SU-DHL-6 (cell line): ENCODE measurements around the gene NUDT16L1.

ENCODE experiments used
- H2AFZ ChIP-seq: fragments of 200-600 bp; sonication (generic); 2 replicates; pipeline ENCODE4 v1.6.1; 2014; ENCODE audit warnings: low read depth, mild to moderate bottlenecking, moderate library complexity, mixed read lengths, antibody characterized with exemption, low read length; ENCODE audit not compliant: severe bottlenecking
- H3F3A ChIP-seq: fragments of 200-600 bp; shearing (Covaris generic); 2 replicates; pipeline ENCODE4 v1.6.0; 2016; ENCODE audit warnings: antibody characterized with exemption, mild to moderate bottlenecking; ENCODE audit not compliant: insufficient read depth
- H3K27ac ChIP-seq: fragments of 200-600 bp; sonication (generic); 2 replicates; pipeline ENCODE4 v1.5.1; 2016; ENCODE audit warnings: low read depth, mild to moderate bottlenecking, low read length, moderate library complexity, mixed read lengths
- H3K27me3 ChIP-seq: fragments of 200-600 bp; sonication (generic), shearing (Covaris generic); 2 replicates; pipeline ENCODE4 v1.6.0; 2014; ENCODE audit warnings: mild to moderate bottlenecking, low read length
- H3K36me3 ChIP-seq: fragments of 200-600 bp; sonication (generic); 2 replicates; pipeline ENCODE4 v1.6.1; 2014; ENCODE audit warnings: mild to moderate bottlenecking, low read length, mixed read lengths
- H3K4me2 ChIP-seq: fragments of 300-600, 200-600 bp; shearing (Covaris generic), sonication (generic); 2 replicates; pipeline ENCODE4 v1.6.0; 2014; ENCODE audit warnings: low read length, low read depth, mild to moderate bottlenecking; ENCODE audit not compliant: poor library complexity, severe bottlenecking
- H3K4me3 ChIP-seq: fragments of 200-600 bp; sonication (generic); 2 replicates; pipeline ENCODE4 v1.5.1; 2014; ENCODE audit warnings: antibody characterized with exemption, low read length, mild to moderate bottlenecking, mixed read lengths; ENCODE audit not compliant: insufficient read depth, poor library complexity, severe bottlenecking
- H3K79me2 ChIP-seq: fragments of 200-600 bp; sonication (generic); 2 replicates; pipeline ENCODE4 v1.6.1; 2014; ENCODE audit warnings: mild to moderate bottlenecking, low read length, moderate library complexity; ENCODE audit not compliant: insufficient read depth
- H3K9ac ChIP-seq: fragments of 200-600 bp; sonication (generic); 2 replicates; pipeline ENCODE4 v1.7.0; 2014; ENCODE audit warnings: mild to moderate bottlenecking, low read length
- H3K9me2 ChIP-seq: fragments of 200-600 bp; sonication (generic); replicated peaks from 2 replicates; pipeline ENCODE4 v1.6.1; 2014; ENCODE audit warnings: low read length; ENCODE audit not compliant: insufficient read depth
- H3K9me3 ChIP-seq: fragments of 200-600 bp; sonication (generic); 2 replicates; pipeline ENCODE4 v1.6.1; 2014; ENCODE audit warnings: low read length, mixed read lengths; ENCODE audit not compliant: insufficient read depth
- H4K20me1 ChIP-seq: fragments of 200-600 bp; sonication (generic); 2 replicates; pipeline ENCODE4 v1.6.1; 2014; ENCODE audit warnings: low read depth, mild to moderate bottlenecking, antibody characterized with exemption, low read length, moderate library complexity, mixed read lengths
- EZH2phosphoT487 ChIP-seq: fragments of 200-600 bp; sonication (generic), shearing (Covaris generic); conservative IDR thresholded peaks from 2 replicates; pipeline ENCODE4 v1.6.1; 2018; ENCODE audit warnings: mild to moderate bottlenecking, antibody characterized with exemption, low read length, moderate library complexity, mixed read lengths
- TF ChIP-seq, protein P1 (sequence below): fragments of 200-600 bp; sonication (generic); IDR thresholded peaks from one replicate; pipeline ENCODE4 v1.5.1; 2017; ENCODE audit warnings: antibody characterized with exemption, mild to moderate bottlenecking, low read length, moderate library complexity; ENCODE audit not compliant: insufficient read depth, poor library complexity, severe bottlenecking

The NUDT16L1 gene

DNA sequence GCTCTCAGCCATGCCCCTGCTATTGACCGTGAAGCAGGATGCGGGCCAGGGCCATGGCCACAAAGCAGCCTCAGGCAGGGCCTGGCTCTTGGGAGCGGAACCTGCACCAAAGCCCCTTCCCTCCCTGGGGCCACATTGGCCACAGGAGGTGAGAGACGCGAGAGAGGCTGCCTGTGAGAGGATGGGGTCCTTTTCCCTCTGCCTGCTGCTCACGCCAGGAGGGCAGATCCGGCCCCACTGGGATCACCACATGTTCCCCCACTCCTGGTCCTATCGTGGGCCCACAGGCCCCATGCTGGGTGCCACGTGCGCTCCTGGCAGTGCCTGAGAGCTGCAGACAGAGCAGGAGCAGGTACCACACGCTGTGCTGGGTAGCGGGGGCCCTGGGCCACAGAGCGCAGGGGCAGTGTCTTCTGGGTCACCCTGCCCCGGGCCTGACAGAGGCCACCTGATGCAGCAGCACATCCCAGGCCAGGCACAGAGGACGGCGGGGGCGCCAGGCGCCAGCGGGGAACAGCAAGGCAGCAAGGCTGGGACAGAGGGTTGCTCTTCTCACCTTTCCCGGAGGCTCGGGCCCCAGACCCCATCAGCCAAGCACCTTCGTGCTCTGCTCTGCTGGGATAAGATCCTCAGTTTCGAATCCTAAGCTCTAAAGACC is 9.2 kb upstream of the NUDT16L1 start:
- no peak overlapping the region for H3K4me3 ChIP-seq
- H3K9ac ChIP-seq, result no peak overlapping the region
- no peaks in the 10 kb centered on the region for H3K36me3 ChIP-seq
- H3K27ac ChIP-seq, result no peak overlapping the region
- H3K9me3 ChIP-seq, result no peaks in the 10 kb centered on the region
- no peaks in the 10 kb centered on the region for H4K20me1 ChIP-seq
- H3K79me2 ChIP-seq, result no peaks in the 10 kb centered on the region
- no peak for TF ChIP-seq EZH2phosphoT487
- TF ChIP-seq, protein P1, sequence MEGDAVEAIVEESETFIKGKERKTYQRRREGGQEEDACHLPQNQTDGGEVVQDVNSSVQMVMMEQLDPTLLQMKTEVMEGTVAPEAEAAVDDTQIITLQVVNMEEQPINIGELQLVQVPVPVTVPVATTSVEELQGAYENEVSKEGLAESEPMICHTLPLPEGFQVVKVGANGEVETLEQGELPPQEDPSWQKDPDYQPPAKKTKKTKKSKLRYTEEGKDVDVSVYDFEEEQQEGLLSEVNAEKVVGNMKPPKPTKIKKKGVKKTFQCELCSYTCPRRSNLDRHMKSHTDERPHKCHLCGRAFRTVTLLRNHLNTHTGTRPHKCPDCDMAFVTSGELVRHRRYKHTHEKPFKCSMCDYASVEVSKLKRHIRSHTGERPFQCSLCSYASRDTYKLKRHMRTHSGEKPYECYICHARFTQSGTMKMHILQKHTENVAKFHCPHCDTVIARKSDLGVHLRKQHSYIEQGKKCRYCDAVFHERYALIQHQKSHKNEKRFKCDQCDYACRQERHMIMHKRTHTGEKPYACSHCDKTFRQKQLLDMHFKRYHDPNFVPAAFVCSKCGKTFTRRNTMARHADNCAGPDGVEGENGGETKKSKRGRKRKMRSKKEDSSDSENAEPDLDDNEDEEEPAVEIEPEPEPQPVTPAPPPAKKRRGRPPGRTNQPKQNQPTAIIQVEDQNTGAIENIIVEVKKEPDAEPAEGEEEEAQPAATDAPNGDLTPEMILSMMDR, result no peak
- H3K4me2 ChIP-seq, result no peak overlapping the region
- no peaks in the 10 kb centered on the region for H3F3A ChIP-seq
- H2AFZ ChIP-seq, result no peak overlapping the region
- H3K9me2 ChIP-seq, result no peaks in the 10 kb centered on the region
- no peaks in the 10 kb centered on the region for H3K27me3 ChIP-seq

DNA sequence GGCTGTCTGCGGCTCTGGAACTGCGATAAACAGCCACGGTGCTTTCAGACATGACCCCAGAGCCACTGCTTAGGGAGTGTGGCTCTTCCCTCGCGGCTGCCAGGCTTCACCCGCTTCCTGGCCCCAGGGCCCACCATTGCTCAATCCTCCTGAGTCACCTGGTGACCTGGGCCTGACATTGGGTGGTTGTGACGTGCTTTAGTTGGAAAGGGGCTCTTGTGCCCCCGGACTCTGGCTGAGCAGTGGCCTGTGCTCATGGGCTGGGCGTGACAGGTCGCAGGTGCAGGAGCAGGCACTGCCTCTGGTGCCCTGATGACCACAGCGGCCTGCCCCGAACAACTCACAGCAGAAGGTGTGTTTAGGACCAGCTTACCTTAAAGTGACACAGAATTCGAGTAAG is 8.6 kb upstream of the NUDT16L1 start:
- Histone ChIP-seq H4K20me1 (no peaks in the 10 kb centered on the region), H3K36me3 (no peaks in the 10 kb centered on the region), H3K27ac (no peak overlapping the region), H3K79me2 (no peaks in the 10 kb centered on the region), H3K4me3 (no peak overlapping the region), H3K9ac (no peak overlapping the region), H3K9me3 (no peaks in the 10 kb centered on the region), H3F3A (no peaks in the 10 kb centered on the region), H3K4me2 (no peak overlapping the region), H2AFZ (no peak overlapping the region), H3K27me3 (no peaks in the 10 kb centered on the region), H3K9me2 (no peaks in the 10 kb centered on the region)
- TF ChIP-seq, protein P1, result no peak
- TF ChIP-seq EZH2phosphoT487, result no peak

DNA sequence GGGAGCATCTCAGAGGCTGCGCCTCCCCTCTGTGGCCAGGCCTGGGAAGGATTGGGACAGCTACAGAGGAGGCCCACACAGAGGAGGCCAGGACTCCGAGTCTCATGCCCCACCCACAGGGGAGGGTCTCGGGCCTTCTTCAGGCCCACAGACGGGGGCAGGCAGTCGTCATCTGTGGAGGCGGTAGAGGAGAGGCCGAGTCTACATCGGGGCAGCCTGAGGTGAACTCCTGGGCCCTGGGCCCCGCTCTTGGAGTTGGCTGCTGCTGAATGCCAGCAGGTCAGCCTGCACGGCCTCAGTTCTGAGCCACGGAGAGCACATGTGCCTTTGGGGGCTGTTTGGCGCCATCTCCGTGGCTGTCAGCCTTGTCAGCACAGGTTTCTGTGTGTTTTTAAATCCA is 8.1 kb upstream of the NUDT16L1 start:
- Histone ChIP-seq H3F3A (no peaks in the 10 kb centered on the region), H3K9ac (no peak overlapping the region), H3K27me3 (no peaks in the 10 kb centered on the region), H3K4me3 (no peak overlapping the region), H3K4me2 (no peak overlapping the region), H3K79me2 (no peaks in the 10 kb centered on the region), H3K9me3 (no peaks in the 10 kb centered on the region), H3K9me2 (no peaks in the 10 kb centered on the region), H3K27ac (no peak overlapping the region), H3K36me3 (no peaks in the 10 kb centered on the region), H2AFZ (no peak overlapping the region), H4K20me1 (no peaks in the 10 kb centered on the region)
- TF ChIP-seq, protein P1, result no peak
- TF ChIP-seq EZH2phosphoT487, result no peak
